IMR-90 (cell line): ENCODE results near the gene IPO7. TPM values are rescaled to one million over a fixed set of nuclear protein-coding genes. Genes with fewer than 3 reads are reported as not detected.

Experiments used
- ATAC-seq: fragments of 200-7000 bp; cut with Tn5 transposase; 2 replicates; pipeline ENCODE4 v1.9.1; 2020; ENCODE audit warnings: low read depth, mild to moderate bottlenecking, moderate library complexity
- BruUV-seq: library from RNA; stranded (reverse); fragments of 400-500 nt; replicated peaks from 2 replicates; lab custom pipeline; 2021; lab: Mats Ljungman, UMichigan
- CTCF ChIA-PET: fragments of 300-600 bp; formaldehyde crosslinking; extraction: SDS; loops from one replicate; lab custom pipeline; 2021; ENCODE audit warnings: antibody characterized with exemption; lab: Yijun Ruan, JAX
- POLR2A ChIA-PET: fragments of 300-600 bp; sonication (Branson Sonifier 250); formaldehyde crosslinking; loops from one replicate; lab custom pipeline; 2022; ENCODE audit warnings: antibody characterized with exemption; ENCODE audit not compliant: unreplicated experiment; lab: Charles Lee
- DNase-seq: peaks from one replicate; pipeline ENCODE4 v3.0.0; 2013
- H2AFZ ChIP-seq: replicated peaks from 2 replicates; pipeline ENCODE3; 2013; ENCODE audit warnings: low read length, mild to moderate bottlenecking; ENCODE audit not compliant: poor library complexity
- H2AK5ac ChIP-seq: 2 replicates; pipeline ENCODE4 v1.6.1; 2013; ENCODE audit warnings: low read depth, low read length, inconsistent platforms
- H2AK9ac ChIP-seq: replicated peaks from 2 replicates; pipeline ENCODE3; 2013; ENCODE audit warnings: mild to moderate bottlenecking, low read depth, low read length, moderate library complexity; ENCODE audit not compliant: poor library complexity
- H2BK120ac ChIP-seq: 2 replicates; pipeline ENCODE4 v1.6.1; 2013; ENCODE audit warnings: low read depth, low read length, inconsistent platforms
- H2BK15ac ChIP-seq: 3 replicates; pipeline ENCODE4 v1.6.1; 2013; ENCODE audit warnings: low read depth, low read length, inconsistent platforms
- H2BK20ac ChIP-seq: 2 replicates; pipeline ENCODE4 v1.6.1; 2013; ENCODE audit warnings: low read depth, mild to moderate bottlenecking, inconsistent platforms, low read length, moderate library complexity
- H2BK5ac ChIP-seq: 2 replicates; pipeline ENCODE4 v1.6.1; 2013; ENCODE audit warnings: mild to moderate bottlenecking, low read depth, low read length, inconsistent platforms; ENCODE audit not compliant: poor library complexity, severe bottlenecking
- H3K14ac ChIP-seq: replicated peaks from 2 replicates; pipeline ENCODE4 v1.6.1; 2013; ENCODE audit warnings: low read depth, low read length, inconsistent platforms
- H3K18ac ChIP-seq: 2 replicates; pipeline ENCODE4 v1.6.1; 2013; ENCODE audit warnings: low read depth, low read length, control low read depth
- H3K23ac ChIP-seq: 2 replicates; pipeline ENCODE4 v1.6.1; 2013; ENCODE audit warnings: low read depth, low read length, inconsistent platforms
- H3K27ac ChIP-seq: 2 replicates; pipeline ENCODE4 v1.5.1; 2013; ENCODE audit warnings: mild to moderate bottlenecking, control low read depth, low read length; ENCODE audit not compliant: insufficient read depth
- H3K27me3 ChIP-seq: 2 replicates; pipeline ENCODE4 v1.6.1; 2013; ENCODE audit warnings: low read length; ENCODE audit not compliant: control insufficient read depth, insufficient read depth
- H3K36me3 ChIP-seq: 2 replicates; pipeline ENCODE4 v1.6.1; 2013; ENCODE audit warnings: low read length, mixed read lengths; ENCODE audit not compliant: control insufficient read depth, insufficient read depth
- H3K4ac ChIP-seq: 2 replicates; pipeline ENCODE4 v1.6.1; 2013; ENCODE audit warnings: low read depth, low read length, inconsistent platforms
- H3K4me1 ChIP-seq: 2 replicates; pipeline ENCODE4 v1.6.1; 2013; ENCODE audit warnings: low read length, mixed read lengths; ENCODE audit not compliant: control insufficient read depth, insufficient read depth
- H3K4me2 ChIP-seq: 2 replicates; pipeline ENCODE4 v1.6.1; 2013; ENCODE audit warnings: low read depth, mild to moderate bottlenecking, control low read depth, low read length, moderate library complexity
- H3K4me3 ChIP-seq: 2 replicates; pipeline ENCODE4 v1.5.1; 2013; ENCODE audit warnings: low read depth, mild to moderate bottlenecking, control low read depth, low read length, moderate library complexity; ENCODE audit not compliant: insufficient read depth
- H3K56ac ChIP-seq: 2 replicates; pipeline ENCODE4 v1.6.1; 2013; ENCODE audit warnings: low read length, inconsistent platforms; ENCODE audit not compliant: insufficient read depth; ENCODE audit errors: extremely low read depth
- H3K79me1 ChIP-seq, 2 experiments: 2 replicates each; pipeline ENCODE4 v1.6.1; 2013; ENCODE audit warnings: low read length in 2 of 2, inconsistent platforms in 1 of 2, low read depth in 1 of 2
- H3K9ac ChIP-seq: 2 replicates; pipeline ENCODE4 v1.6.1; 2013; ENCODE audit warnings: low read depth, low read length, control low read depth
- H3K9me1 ChIP-seq: 2 replicates; pipeline ENCODE4 v1.6.1; 2013; ENCODE audit warnings: low read length, inconsistent platforms; ENCODE audit not compliant: insufficient read depth
- H3K9me3 ChIP-seq: 2 replicates; pipeline ENCODE4 v1.6.1; 2013; ENCODE audit warnings: low read length; ENCODE audit not compliant: control insufficient read depth, insufficient read depth
- H4K20me1 ChIP-seq: 2 replicates; pipeline ENCODE4 v1.6.1; 2013; ENCODE audit warnings: low read length, inconsistent platforms; ENCODE audit not compliant: insufficient read depth
- H4K5ac ChIP-seq: 2 replicates; pipeline ENCODE4 v1.6.1; 2013; ENCODE audit warnings: mild to moderate bottlenecking, low read depth, low read length, control low read depth
- H4K8ac ChIP-seq, 2 experiments: 2 replicates each; pipeline ENCODE4 v1.6.1; 2013; ENCODE audit warnings: low read depth in 2 of 2, low read length in 2 of 2, control low read depth in 1 of 2, inconsistent platforms in 1 of 2
- H4K91ac ChIP-seq: 2 replicates; pipeline ENCODE4 v1.6.1; 2013; ENCODE audit warnings: low read depth, low read length, inconsistent platforms; ENCODE audit not compliant: insufficient read depth
- BHLHE40 ChIP-seq: fragments of 150-350 bp; IDR thresholded peaks from 2 replicates; pipeline ENCODE4 v1.6.1; 2016; ENCODE audit warnings: mild to moderate bottlenecking, low read depth, low read length
- CEBPB ChIP-seq: IDR thresholded peaks from 2 replicates; pipeline ENCODE4 v1.6.1; 2012; ENCODE audit warnings: low read depth, low read length, improper control_type of control experiment
- CHD1 ChIP-seq: IDR thresholded peaks from 2 replicates; pipeline ENCODE4 v1.6.1; 2012; ENCODE audit warnings: low read depth, low read length, improper control_type of control experiment
- ELK1 ChIP-seq: fragments of 150-350 bp; IDR thresholded peaks from 2 replicates; pipeline ENCODE4 v1.6.1; 2016; ENCODE audit warnings: low read depth, mild to moderate bottlenecking, low read length, moderate library complexity, borderline replicate concordance
- FOS ChIP-seq: fragments of 150-350 bp; IDR thresholded peaks from 2 replicates; pipeline ENCODE4 v1.6.1; 2016; ENCODE audit warnings: low read depth, low read length
- MAFK ChIP-seq: IDR thresholded peaks from 2 replicates; pipeline ENCODE4 v1.6.1; 2012; ENCODE audit warnings: low read depth, low read length, improper control_type of control experiment
- MAZ ChIP-seq: IDR thresholded peaks from 2 replicates; pipeline ENCODE4 v1.6.1; 2012; ENCODE audit warnings: low read depth, mild to moderate bottlenecking, low read length, improper control_type of control experiment, moderate library complexity, borderline replicate concordance
- MXI1 ChIP-seq: IDR thresholded peaks from 2 replicates; pipeline ENCODE4 v1.6.1; 2012; ENCODE audit warnings: low read depth, mild to moderate bottlenecking, low read length, moderate library complexity, borderline replicate concordance
- NFE2L2 ChIP-seq: fragments of 150-350 bp; IDR thresholded peaks from 2 replicates; pipeline ENCODE4 v1.6.1; 2016; ENCODE audit warnings: low read depth, mild to moderate bottlenecking, low read length
- POLR2A ChIP-seq: IDR thresholded peaks from 2 replicates; pipeline ENCODE4 v1.6.1; 2012; ENCODE audit warnings: mild to moderate bottlenecking, low read depth, low read length
- RAD21 ChIP-seq: IDR thresholded peaks from 2 replicates; pipeline ENCODE4 v1.6.1; 2012; ENCODE audit warnings: low read length, improper control_type of control experiment
- RCOR1 ChIP-seq: IDR thresholded peaks from 2 replicates; pipeline ENCODE4 v1.6.1; 2012; ENCODE audit warnings: mild to moderate bottlenecking, low read length, improper control_type of control experiment; ENCODE audit not compliant: insufficient replicate concordance
- RFX5 ChIP-seq: IDR thresholded peaks from 2 replicates; pipeline ENCODE4 v1.8.0; 2012; ENCODE audit warnings: low read depth, mild to moderate bottlenecking, low read length, moderate library complexity
- SMC3 ChIP-seq: fragments of 150-350 bp; IDR thresholded peaks from 2 replicates; pipeline ENCODE4 v1.6.1; 2016; ENCODE audit warnings: low read depth, mild to moderate bottlenecking, antibody characterized with exemption, low read length, moderate library complexity
- USF2 ChIP-seq: fragments of 150-350 bp; IDR thresholded peaks from 2 replicates; pipeline ENCODE4 v1.6.1; 2017; ENCODE audit warnings: mild to moderate bottlenecking, antibody characterized with exemption, low read length, low read depth
- WGBS, 2 experiments: methylation state at CpG; one replicate each; pipeline versions ENCODE4 v1.1.5 to v1.1.7; 2013; ENCODE audit warnings: missing lambda C conversion rate in 2 of 2; ENCODE audit not compliant: insufficient read length in 1 of 2; ENCODE audit errors: extremely low coverage in 2 of 2; 5-methylcytosine and 5-hydroxymethylcytosine counted together
- dilution Hi-C: fragments of 300-500 bp; cut with HindIII; formaldehyde crosslinking; loops from one replicate; pipeline ENCODE4 v1.14.3; 2018; ENCODE audit warnings: low sequenced_read_pairs; ENCODE audit not compliant: unreplicated experiment
- in situ Hi-C: fragments of 300-500 bp; cut with MboI; formaldehyde crosslinking; loops from 3 replicates; pipeline ENCODE4 v1.14.3; 2019; ENCODE audit warnings: low sequenced_read_pairs, inconsistent platforms, mixed read lengths
- intact Hi-C: fragments of 100-400 bp; cut with micrococcal nuclease; formaldehyde crosslinking; loops from 2 replicates; pipeline ENCODE4 v1.10.0; 2022
- polyA plus RNA-seq, 3 experiments: library from polyadenylated mRNA; depleted of rRNA; stranded (reverse); fragments of >200 nt; gene quantifications; 2 replicates each; pipeline ENCODE4 v1.2.3, GENCODE V29; 2012; ENCODE audit warnings: low replicate concordance in 1 of 3
- total RNA-seq: library from RNA; depleted of rRNA; stranded (reverse); fragments of >200 nt; gene quantifications from 2 replicates; pipeline ENCODE4 v1.2.3, GENCODE V29; 2012
- TF ChIP-seq, protein P1 (sequence below): conservative IDR thresholded peaks from 2 replicates; pipeline ENCODE4 v1.5.1; 2012; ENCODE audit warnings: mild to moderate bottlenecking, low read depth, low read length, improper control_type of control experiment

The IPO7 gene
- total and polyA plus RNA-seq, 2 of the 4 experiments (the other 2 are of a cell fraction), result 40.6 to 110 TPM

- Histone ChIP-seq H3K4me2 (no peak overlapping the region), H2AK9ac (no peak overlapping the region), H4K20me1 (peaks cover 9% of the 10 kb centered on the region), H3K14ac (no peak overlapping the region), H3K79me1 (peaks cover 0 to 6% of the 10 kb centered on the region in 2 experiments; a peak in 3 of 4 replicates), H3K27me3 (no peaks in the 10 kb centered on the region), H2AK5ac (no peak overlapping the region), H4K91ac (no peak overlapping the region), H2AFZ (no peak overlapping the region), H2BK5ac (no peak overlapping the region), H3K36me3 (no peaks in the 10 kb centered on the region), H3K9ac (no peak overlapping the region), H2BK120ac (no peak overlapping the region), H3K4ac (no peak overlapping the region), H3K4me3 (no peak overlapping the region), H3K9me1 (no peaks in the 10 kb centered on the region), H3K9me3 (no peaks in the 10 kb centered on the region), H3K27ac (no peak overlapping the region), H2BK20ac (0 out of 2 replicates have a peak overlapping the region, but pooled peaks have one; percentile 14), H2BK15ac (no peak overlapping the region), H3K56ac (no peak overlapping the region), H4K8ac (no peak overlapping the region), H3K4me1 (no peaks in the 10 kb centered on the region), H3K18ac (no peak overlapping the region), H4K5ac (no peak overlapping the region), H3K23ac (no peak overlapping the region)
- TF ChIP-seq CEBPB (no peak), ELK1 (no peak), USF2 (no peak), SMC3 (no peak), MAFK (no peak), RAD21 (no peak), CHD1 (no peak), RFX5 (no peak), POLR2A (no peak), RCOR1 (no peak), MAZ (no peak), BHLHE40 (no peak), FOS (no peak), MXI1 (no peak), NFE2L2 (no peak)
- TF ChIP-seq, protein P1, sequence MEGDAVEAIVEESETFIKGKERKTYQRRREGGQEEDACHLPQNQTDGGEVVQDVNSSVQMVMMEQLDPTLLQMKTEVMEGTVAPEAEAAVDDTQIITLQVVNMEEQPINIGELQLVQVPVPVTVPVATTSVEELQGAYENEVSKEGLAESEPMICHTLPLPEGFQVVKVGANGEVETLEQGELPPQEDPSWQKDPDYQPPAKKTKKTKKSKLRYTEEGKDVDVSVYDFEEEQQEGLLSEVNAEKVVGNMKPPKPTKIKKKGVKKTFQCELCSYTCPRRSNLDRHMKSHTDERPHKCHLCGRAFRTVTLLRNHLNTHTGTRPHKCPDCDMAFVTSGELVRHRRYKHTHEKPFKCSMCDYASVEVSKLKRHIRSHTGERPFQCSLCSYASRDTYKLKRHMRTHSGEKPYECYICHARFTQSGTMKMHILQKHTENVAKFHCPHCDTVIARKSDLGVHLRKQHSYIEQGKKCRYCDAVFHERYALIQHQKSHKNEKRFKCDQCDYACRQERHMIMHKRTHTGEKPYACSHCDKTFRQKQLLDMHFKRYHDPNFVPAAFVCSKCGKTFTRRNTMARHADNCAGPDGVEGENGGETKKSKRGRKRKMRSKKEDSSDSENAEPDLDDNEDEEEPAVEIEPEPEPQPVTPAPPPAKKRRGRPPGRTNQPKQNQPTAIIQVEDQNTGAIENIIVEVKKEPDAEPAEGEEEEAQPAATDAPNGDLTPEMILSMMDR, result no peak
- no CpG with 5 or more reads among the region's 2 CpGs for WGBS, 2 experiments
- intact Hi-C loops (loop anchor here (10.0 kb wide), 1 partner anchor 206 kb away; no protein-coding TSS in a partner anchor), dilution Hi-C loops (no loop called here), in situ Hi-C loops (no loop called here)
- no TSS peak for BruUV-seq
- ATAC-seq, result no peak
- ChIA-PET POLR2A (interaction anchor here (0.8 kb wide), 1 partner anchor 16 kb away, joined by 3 read pairs; no protein-coding TSS in a partner anchor), CTCF (no interaction called here)
- DNase-seq, result no peak
Observed at GRCh38 chr11:9380773-9381172, 3.7 kb upstream of the IPO7 start.
